HepG2 (cell line): Measurements from ENCODE around the gene VEZF1. TPM values are rescaled to one million over a fixed set of nuclear protein-coding genes. Genes with fewer than 3 reads are reported as not detected.
A peak's percentile ranks its signal among the peaks of the same experiment; 100 is the strongest.

Experiments
- FOXM1 ChIP-seq: sonication (generic); formaldehyde crosslinking; IDR thresholded peaks from 2 replicates; pipeline ENCODE4 v1.5.0; 2020; ENCODE audit warnings: missing genetic modification reagents
- GLI4 ChIP-seq: sonication (generic); formaldehyde crosslinking; IDR thresholded peaks from 2 replicates; pipeline ENCODE4 v1.5.1; 2020; ENCODE audit warnings: missing genetic modification reagents, mild to moderate bottlenecking, moderate library complexity, borderline replicate concordance
- HDAC1 ChIP-seq: sonication (generic); formaldehyde crosslinking; IDR thresholded peaks from 2 replicates; pipeline ENCODE4 v1.5.1; 2020; ENCODE audit warnings: mild to moderate bottlenecking, missing genetic modification reagents
- HOXA9 ChIP-seq: sonication (generic); formaldehyde crosslinking; IDR thresholded peaks from 2 replicates; pipeline ENCODE4 v1.8.1; 2022; ENCODE audit warnings: missing genetic modification reagents, mild to moderate bottlenecking, moderate library complexity, borderline replicate concordance
- MBD4 ChIP-seq: IDR thresholded peaks from 2 replicates; pipeline ENCODE4 v1.6.1; 2012; ENCODE audit warnings: low read length, inconsistent platforms, borderline replicate concordance
- PAX8 ChIP-seq: sonication (generic); formaldehyde crosslinking; IDR thresholded peaks from 2 replicates; pipeline ENCODE4 v1.8.0; 2022; ENCODE audit warnings: mild to moderate bottlenecking, missing genetic modification reagents, borderline replicate concordance
- RCOR2 ChIP-seq: IDR thresholded peaks from 2 replicates; pipeline ENCODE4 v1.6.1; 2016; ENCODE audit warnings: missing biosample characterization, missing genetic modification reagents
- ZFAT ChIP-seq: sonication (generic); formaldehyde crosslinking; conservative IDR thresholded peaks from 2 replicates; pipeline ENCODE4 v1.8.1; 2023; ENCODE audit warnings: missing genetic modification reagents, inconsistent platforms
- ZFP82 ChIP-seq: sonication (generic); formaldehyde crosslinking; IDR thresholded peaks from 2 replicates; pipeline ENCODE4 v1.5.1; 2020; ENCODE audit warnings: mild to moderate bottlenecking, missing genetic modification reagents, borderline replicate concordance
- ZNF121 ChIP-seq: sonication (generic); formaldehyde crosslinking; IDR thresholded peaks from 2 replicates; pipeline ENCODE4 v1.5.0; 2020; ENCODE audit warnings: mild to moderate bottlenecking, missing genetic modification reagents
- ZNF570 ChIP-seq: sonication (generic); formaldehyde crosslinking; IDR thresholded peaks from 2 replicates; pipeline ENCODE4 v1.4.0; 2020; ENCODE audit warnings: mild to moderate bottlenecking, missing genetic modification reagents, borderline replicate concordance
- ZNF598 ChIP-seq: sonication (generic); formaldehyde crosslinking; IDR thresholded peaks from 2 replicates; pipeline ENCODE4 v1.5.1; 2020; ENCODE audit warnings: mild to moderate bottlenecking, missing genetic modification reagents, borderline replicate concordance
- ZNF749 ChIP-seq: sonication (generic); formaldehyde crosslinking; IDR thresholded peaks from 2 replicates; pipeline ENCODE4 v1.8.0; 2022; ENCODE audit warnings: mild to moderate bottlenecking, missing genetic modification reagents, moderate library complexity, borderline replicate concordance
- polyA plus RNA-seq, 8 experiments: library from polyadenylated mRNA; depleted of rRNA in 3 of 8; stranded (reverse) in 7 of 8; unstranded in 1 of 8; fragments of >200 nt; fragmentation: Illumina TruSeq in 4 of 8; extraction: Trizol in 4 of 8; gene quantifications; 2 replicates each; pipeline versions ENCODE4 v1.2.1 to v1.2.3, GENCODE V29; 2011 to 2016; ENCODE audit warnings: low read depth in 4 of 8, missing spikeins in 1 of 8, mixed read lengths in 1 of 8; ENCODE audit not compliant: insufficient read depth in 1 of 8
- total RNA-seq, 5 experiments: library from RNA; depleted of rRNA; stranded (reverse); fragments of >200 nt; fragmentation: Illumina TruSeq; extraction: Trizol; gene quantifications; 2 replicates each; pipeline ENCODE4 v1.2.3, GENCODE V29; 2016; ENCODE audit warnings: low read depth in 1 of 5
- TF ChIP-seq, protein P1 (sequence below): sonication (generic); formaldehyde crosslinking; IDR thresholded peaks from 2 replicates; pipeline ENCODE4 v1.5.1; 2020; ENCODE audit warnings: mild to moderate bottlenecking, missing genetic modification reagents, moderate library complexity
- TF ChIP-seq, protein P2 (sequence below): sonication (generic); formaldehyde crosslinking; IDR thresholded peaks from 2 replicates; pipeline ENCODE4 v1.4.0; 2020; ENCODE audit warnings: missing genetic modification reagents
- TF ChIP-seq, protein P3 (sequence below): sonication (generic); formaldehyde crosslinking; IDR thresholded peaks from 2 replicates; pipeline ENCODE4 v1.8.1; 2022; ENCODE audit warnings: mild to moderate bottlenecking, missing genetic modification reagents
- TF ChIP-seq, protein P4 (sequence below): sonication (generic); formaldehyde crosslinking; IDR thresholded peaks from 2 replicates; pipeline ENCODE4 v1.8.0; 2022; ENCODE audit warnings: mild to moderate bottlenecking, missing genetic modification reagents

The VEZF1 gene
- total and polyA plus RNA-seq, 2 of the 13 experiments (the other 11 are each of a cell fraction or from before 2014, with no cell fraction given) = 45.9 to 49.7 TPM

DNA sequence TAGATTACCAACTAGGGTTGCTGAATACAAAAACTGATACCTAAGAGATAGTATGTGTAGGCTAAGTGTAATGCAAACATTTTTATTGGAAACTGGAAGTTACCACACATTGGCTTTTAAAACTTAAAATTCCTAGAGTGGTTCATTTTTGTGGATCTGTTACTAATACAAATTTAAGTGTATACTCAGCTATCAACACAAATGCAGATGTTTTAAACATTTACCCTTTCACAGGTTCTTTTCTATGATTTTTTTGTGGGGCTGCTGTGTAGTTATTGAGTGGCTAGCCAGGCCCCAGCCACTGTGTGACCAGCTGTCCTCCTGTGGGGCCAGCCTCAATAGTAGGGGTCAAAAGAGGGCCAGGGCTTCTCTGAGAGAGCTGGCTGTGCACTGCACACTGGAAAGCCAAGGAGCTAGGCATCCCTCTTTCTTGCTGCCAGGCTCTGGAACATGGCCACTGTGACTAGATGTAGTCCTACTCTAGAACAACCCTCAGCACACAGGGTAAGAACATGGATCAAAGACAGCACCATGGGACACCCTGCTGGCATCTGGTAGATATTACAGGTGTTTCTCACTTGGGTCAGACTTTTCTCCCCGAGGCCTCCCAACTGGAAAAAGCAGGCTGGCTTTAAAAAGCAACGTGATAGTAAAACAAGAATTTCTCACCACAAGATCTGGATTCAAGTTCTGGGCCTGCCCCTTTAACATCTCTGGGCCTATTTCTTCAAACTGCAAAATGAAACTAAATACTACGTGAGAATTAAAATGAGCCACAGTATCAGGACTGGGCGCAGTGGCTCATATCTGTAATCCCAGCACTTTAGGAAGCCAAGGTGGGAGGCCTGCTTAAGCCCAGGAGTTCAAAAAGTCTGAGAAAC, 7.3 kb upstream of the VEZF1 start (continued):
- TF ChIP-seq, protein P1, sequence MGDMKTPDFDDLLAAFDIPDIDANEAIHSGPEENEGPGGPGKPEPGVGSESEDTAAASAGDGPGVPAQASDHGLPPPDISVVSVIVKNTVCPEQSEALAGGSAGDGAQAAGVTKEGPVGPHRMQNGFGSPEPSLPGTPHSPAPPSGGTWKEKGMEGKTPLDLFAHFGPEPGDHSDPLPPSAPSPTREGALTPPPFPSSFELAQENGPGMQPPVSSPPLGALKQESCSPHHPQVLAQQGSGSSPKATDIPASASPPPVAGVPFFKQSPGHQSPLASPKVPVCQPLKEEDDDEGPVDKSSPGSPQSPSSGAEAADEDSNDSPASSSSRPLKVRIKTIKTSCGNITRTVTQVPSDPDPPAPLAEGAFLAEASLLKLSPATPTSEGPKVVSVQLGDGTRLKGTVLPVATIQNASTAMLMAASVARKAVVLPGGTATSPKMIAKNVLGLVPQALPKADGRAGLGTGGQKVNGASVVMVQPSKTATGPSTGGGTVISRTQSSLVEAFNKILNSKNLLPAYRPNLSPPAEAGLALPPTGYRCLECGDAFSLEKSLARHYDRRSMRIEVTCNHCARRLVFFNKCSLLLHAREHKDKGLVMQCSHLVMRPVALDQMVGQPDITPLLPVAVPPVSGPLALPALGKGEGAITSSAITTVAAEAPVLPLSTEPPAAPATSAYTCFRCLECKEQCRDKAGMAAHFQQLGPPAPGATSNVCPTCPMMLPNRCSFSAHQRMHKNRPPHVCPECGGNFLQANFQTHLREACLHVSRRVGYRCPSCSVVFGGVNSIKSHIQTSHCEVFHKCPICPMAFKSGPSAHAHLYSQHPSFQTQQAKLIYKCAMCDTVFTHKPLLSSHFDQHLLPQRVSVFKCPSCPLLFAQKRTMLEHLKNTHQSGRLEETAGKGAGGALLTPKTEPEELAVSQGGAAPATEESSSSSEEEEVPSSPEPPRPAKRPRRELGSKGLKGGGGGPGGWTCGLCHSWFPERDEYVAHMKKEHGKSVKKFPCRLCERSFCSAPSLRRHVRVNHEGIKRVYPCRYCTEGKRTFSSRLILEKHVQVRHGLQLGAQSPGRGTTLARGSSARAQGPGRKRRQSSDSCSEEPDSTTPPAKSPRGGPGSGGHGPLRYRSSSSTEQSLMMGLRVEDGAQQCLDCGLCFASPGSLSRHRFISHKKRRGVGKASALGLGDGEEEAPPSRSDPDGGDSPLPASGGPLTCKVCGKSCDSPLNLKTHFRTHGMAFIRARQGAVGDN (CRISPR knock-in tag) = peak; percentile 36
- TF ChIP-seq GLI4 (CRISPR knock-in tag) (no peak), ZNF598 (CRISPR knock-in tag) (no peak), ZNF749 (CRISPR knock-in tag) (no peak), HOXA9 (CRISPR knock-in tag) (no peak), MBD4 (no peak), PAX8 (CRISPR knock-in tag) (no peak), ZFAT (no peak), HDAC1 (CRISPR knock-in tag) (no peak), ZNF570 (CRISPR knock-in tag) (no peak), FOXM1 (CRISPR knock-in tag) (no peak), ZFP82 (CRISPR knock-in tag) (0 out of 2 replicates have a peak, but pooled peaks have one; percentile 18), RCOR2 (CRISPR knock-in tag) (peak; percentile 25; the same call in 1 of the 2 replicates), ZNF121 (no peak)
- TF ChIP-seq, protein P2, sequence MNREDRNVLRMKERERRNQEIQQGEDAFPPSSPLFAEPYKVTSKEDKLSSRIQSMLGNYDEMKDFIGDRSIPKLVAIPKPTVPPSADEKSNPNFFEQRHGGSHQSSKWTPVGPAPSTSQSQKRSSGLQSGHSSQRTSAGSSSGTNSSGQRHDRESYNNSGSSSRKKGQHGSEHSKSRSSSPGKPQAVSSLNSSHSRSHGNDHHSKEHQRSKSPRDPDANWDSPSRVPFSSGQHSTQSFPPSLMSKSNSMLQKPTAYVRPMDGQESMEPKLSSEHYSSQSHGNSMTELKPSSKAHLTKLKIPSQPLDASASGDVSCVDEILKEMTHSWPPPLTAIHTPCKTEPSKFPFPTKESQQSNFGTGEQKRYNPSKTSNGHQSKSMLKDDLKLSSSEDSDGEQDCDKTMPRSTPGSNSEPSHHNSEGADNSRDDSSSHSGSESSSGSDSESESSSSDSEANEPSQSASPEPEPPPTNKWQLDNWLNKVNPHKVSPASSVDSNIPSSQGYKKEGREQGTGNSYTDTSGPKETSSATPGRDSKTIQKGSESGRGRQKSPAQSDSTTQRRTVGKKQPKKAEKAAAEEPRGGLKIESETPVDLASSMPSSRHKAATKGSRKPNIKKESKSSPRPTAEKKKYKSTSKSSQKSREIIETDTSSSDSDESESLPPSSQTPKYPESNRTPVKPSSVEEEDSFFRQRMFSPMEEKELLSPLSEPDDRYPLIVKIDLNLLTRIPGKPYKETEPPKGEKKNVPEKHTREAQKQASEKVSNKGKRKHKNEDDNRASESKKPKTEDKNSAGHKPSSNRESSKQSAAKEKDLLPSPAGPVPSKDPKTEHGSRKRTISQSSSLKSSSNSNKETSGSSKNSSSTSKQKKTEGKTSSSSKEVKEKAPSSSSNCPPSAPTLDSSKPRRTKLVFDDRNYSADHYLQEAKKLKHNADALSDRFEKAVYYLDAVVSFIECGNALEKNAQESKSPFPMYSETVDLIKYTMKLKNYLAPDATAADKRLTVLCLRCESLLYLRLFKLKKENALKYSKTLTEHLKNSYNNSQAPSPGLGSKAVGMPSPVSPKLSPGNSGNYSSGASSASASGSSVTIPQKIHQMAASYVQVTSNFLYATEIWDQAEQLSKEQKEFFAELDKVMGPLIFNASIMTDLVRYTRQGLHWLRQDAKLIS (CRISPR knock-in tag) = no peak
- TF ChIP-seq, protein P3, sequence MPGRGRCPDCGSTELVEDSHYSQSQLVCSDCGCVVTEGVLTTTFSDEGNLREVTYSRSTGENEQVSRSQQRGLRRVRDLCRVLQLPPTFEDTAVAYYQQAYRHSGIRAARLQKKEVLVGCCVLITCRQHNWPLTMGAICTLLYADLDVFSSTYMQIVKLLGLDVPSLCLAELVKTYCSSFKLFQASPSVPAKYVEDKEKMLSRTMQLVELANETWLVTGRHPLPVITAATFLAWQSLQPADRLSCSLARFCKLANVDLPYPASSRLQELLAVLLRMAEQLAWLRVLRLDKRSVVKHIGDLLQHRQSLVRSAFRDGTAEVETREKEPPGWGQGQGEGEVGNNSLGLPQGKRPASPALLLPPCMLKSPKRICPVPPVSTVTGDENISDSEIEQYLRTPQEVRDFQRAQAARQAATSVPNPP = peak; percentile 19; the same call in 1 of the 2 replicates
- TF ChIP-seq, protein P4, sequence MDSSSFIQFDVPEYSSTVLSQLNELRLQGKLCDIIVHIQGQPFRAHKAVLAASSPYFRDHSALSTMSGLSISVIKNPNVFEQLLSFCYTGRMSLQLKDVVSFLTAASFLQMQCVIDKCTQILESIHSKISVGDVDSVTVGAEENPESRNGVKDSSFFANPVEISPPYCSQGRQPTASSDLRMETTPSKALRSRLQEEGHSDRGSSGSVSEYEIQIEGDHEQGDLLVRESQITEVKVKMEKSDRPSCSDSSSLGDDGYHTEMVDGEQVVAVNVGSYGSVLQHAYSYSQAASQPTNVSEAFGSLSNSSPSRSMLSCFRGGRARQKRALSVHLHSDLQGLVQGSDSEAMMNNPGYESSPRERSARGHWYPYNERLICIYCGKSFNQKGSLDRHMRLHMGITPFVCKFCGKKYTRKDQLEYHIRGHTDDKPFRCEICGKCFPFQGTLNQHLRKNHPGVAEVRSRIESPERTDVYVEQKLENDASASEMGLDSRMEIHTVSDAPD (CRISPR knock-in tag) = no peak
